NCI-H2081 treated with DMSO at 0.1 percent for 48 hours (cell line): ENCODE measurements around the gene ITGBL1.

ENCODE experiments used
- DNase-seq: peaks from one replicate; lab custom pipeline; 2025; lab: John Stamatoyannopoulos, UW

ITGBL1 gene

DNA sequence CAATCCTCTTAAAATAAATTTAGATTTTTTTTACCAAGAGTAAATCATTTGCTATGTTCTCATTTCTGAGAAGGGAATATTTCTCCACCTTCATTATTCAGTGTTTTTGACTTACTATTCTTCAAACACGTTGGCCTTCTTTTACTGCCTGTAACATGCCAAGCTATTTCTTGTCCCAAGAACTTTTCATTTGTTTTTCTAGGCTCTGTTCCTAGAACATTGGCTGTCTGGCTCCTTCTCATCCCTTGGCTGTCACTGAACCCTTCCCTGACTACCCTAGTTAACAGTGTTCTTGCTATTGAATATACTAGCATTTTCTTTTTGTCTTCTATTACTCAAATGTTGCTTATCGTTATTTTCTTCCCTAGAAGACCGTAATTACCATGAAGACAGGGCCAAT, 248.1 kb downstream of the ITGBL1 start:
- DNase-seq, result no peak

DNA sequence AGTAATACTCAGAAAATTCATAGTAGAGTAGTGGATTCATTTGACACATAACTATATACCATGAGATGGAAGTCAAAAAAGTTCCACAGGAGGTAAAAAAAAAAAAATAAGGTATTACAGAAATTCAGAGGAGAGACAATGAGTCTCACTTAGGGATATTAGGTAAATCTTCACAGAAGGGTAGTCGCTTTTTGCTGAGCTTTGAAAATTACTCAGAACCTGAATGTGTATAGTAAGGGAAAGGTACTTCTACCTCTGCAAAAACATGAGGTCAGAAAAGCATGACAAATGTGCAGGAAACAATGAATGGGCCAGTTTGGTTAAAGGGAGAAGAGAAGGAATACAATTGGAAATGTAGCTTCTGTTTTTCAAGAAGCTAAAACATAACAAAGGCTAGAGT, 250.6 kb downstream of the ITGBL1 start:
- no peak for DNase-seq

DNA sequence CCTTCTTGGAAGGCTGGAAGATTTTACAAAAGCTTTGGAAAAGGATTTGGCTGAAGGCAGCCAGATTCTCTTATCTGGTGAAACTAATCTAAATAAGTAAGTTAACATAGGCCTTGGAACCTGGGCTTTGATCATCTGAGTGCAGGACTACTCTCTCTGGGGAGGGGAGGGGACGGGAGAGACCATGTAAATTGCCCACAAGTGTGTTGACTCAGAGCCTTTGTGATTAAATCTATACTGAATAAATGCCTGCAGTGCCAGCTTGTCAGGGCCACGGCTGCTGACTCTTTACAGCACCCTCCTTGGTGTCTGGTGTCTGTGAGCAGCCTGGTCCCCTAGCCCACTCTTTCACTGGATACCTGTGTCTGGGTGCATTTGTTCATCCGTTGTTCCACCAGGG, 251.4 kb downstream of the ITGBL1 start:
- DNase-seq, result no peak

DNA sequence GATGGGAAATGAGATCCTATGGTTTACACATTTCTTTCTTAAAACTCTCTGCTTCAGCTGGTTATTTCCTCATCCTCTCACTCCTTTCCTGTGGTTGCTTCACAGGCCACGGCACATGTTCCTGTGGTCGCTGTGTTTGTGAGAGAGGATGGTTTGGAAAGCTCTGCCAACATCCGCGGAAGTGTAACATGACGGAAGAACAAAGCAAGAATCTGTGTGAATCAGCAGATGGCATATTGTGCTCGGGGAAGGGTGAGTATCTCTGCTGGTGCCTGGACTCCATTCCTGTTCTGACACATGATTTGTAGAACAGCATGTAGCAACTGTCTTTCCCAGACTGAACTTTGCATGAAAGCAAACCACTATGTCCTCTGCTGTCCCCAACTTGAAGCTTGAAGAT, 254.2 kb downstream of the ITGBL1 start:
- no peak for DNase-seq

DNA sequence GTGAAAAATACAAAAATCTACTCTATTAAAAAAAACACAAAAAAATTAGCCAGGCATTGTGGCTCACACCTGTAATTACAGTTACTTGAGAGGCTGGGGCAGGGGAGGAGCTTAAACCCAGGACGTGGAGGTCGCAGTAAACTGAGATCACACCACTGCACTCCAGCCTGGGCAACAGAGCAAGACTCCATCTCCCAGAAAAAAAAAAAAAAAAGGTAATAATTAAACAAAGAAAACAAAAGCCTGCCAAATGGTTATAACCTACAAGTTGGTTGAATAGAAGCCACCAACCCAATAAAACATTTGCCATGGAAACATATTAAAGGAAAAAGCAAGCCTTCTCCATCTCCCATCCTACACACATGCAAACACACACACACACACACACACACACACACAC, 255.2 kb downstream of the ITGBL1 start:
- DNase-seq, result no peak

DNA sequence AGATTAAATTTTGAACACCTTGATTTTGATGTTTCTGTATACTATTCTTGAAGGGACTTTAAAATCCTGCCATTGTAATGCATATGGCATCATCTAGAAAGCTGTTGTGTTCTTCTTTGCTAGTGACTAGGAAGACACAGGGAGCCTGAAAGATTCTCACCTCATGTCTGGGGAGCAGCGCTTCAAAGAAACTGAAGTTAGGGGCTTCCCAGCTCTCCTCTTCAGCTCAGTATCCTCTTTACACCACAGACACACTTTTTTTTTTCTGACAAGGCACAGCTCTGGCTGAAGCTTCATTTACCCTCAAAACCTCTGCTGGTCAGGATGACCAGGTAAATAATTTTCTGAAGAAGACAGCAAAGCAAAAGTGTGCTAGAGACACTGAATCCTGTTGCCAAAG, 255.6 kb downstream of the ITGBL1 start:
- no peak for DNase-seq

DNA sequence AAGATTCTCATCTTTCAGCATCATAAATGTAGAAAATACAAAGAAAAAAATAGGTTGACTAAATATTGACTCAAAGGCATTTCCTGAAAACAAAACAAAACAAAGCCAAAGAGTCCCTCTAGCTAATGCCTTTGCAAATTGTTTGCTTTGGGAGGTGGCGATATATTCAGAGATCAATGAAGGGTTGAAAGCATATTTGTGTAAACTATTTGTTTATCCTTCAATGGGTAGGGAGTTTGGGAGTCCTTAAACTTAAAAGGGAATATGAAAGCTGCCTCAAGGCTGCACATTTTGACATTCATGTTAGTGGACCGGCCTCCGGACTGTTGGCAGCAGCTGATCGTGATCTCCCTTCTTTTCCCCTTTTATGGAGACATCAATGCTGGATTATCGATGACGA, 257.5 kb downstream of the ITGBL1 start:
- peak; percentile 17 for DNase-seq

DNA sequence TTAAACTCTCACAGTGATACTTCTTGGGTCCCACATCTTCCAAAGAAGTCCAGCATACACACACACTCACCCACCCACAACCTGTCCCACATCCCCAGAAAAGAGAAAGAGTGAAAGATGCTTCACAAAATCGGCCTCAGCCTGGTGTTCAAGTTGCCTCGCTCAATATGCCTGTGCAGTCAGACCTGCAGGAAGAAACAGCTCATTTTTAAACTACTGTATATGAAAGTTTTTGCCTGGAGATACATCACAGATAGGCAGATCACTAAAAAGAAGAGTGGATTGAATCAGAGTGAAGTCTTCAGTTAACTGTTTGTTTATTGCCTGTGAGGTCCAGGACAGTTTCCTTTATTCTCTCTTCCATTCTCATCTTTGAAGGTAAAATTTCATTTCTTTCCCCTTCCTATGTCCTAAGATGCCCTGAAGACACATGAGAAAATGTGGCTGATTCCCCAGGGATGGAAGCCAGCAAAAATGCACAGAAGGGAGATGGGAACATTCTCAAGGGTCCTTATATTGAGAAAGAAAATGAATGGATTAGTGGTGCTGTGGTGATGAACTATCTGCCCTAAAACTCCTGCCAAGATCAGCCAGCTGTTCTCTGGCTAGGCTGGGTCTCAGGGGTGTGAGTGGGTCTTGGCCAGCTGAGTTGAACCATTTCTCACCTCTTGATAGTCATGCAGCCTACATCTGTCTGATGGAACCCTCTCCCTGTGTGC, 259.0 kb downstream of the ITGBL1 start:
- DNase-seq, result no peak

DNA sequence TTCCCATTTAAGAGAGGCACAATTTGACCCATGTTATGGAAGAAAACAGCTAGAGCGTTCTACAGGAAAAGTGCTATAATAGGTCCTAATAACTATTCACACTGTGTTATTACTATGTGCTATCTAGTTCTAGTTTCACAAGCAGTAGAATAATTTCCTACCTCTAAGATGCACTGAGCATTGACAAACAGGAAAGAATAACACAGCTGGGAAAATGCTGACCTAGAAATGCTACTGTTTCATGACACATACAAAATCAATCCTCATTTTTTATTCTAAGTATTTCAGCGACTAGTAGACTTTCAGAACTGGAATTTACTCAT, 259.5 kb downstream of the ITGBL1 start:
- DNase-seq, result no peak

DNA sequence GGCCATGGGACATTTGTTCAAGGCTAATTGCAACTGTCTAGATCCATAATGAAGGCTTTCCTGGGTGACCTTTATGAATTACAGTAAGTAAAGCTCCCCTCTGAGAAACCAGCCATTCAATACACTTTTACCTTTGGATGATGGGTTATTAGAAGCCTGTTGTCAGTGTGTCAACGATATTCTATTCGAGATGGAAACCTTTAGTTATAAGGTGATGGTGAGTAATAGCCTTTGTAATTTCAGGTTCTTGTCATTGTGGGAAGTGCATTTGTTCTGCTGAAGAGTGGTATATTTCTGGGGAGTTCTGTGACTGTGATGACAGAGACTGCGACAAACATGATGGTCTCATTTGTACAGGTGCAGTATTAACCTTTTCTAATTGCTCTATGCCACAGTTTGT, 261.7 kb downstream of the ITGBL1 start:
- DNase-seq, result peak; percentile 36

DNA sequence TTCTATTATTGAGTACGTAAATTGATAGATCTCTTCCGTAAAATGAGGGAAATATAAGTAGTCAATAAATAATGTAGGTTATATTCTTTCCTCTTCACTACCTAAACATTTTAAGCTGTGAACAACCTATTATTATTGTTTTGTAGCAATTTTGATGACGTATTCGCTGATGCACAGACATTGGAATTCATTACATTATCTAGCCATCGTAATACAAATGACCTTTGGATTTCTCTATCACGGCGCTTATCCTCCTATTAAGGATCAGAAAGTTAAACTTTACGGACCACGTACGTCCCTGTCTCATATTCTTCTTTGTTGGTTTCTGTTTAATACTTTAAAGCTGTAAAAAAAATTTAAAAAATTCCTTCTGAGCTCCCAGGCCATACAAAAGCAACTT, 264.9 kb downstream of the ITGBL1 start:
- no peak for DNase-seq

DNA sequence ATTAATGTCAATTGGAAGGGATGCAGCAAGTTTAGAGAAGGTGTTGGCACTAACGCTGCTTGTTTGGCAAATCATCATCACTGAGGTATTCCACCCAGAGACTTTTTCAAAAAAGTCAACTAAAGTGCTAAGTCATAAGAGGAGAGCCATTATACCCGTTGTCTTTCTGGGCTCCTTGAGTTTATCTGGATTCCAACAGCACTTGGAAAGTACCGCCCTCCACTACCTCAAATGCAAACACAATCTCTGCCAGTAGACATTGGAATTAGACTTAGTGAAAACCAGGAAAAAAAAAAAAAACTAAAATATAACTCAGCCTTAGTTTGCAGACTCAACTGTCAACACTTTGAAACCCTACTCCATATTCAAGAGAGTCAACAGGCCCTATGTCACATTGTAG, 266.0 kb downstream of the ITGBL1 start:
- DNase-seq, result no peak

DNA sequence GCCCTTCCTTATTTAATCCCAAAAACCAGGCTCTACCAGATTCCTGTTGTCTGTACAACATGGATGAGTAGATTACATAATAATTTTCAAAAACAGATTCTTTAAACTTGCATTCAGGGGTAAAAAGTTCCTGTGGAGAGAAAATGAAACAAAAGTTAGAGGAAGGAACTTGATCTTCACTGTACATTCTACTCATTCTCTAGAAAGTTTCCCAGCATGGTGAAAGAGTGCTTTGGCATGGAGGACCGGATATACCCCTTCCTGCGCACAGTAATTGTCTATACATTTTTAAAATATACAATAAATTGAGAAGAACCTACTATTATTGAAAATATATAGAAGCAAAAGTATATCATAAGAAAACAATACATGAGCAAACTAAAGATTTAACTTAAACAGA, 274.2 kb downstream of the ITGBL1 start:
- no peak for DNase-seq

DNA sequence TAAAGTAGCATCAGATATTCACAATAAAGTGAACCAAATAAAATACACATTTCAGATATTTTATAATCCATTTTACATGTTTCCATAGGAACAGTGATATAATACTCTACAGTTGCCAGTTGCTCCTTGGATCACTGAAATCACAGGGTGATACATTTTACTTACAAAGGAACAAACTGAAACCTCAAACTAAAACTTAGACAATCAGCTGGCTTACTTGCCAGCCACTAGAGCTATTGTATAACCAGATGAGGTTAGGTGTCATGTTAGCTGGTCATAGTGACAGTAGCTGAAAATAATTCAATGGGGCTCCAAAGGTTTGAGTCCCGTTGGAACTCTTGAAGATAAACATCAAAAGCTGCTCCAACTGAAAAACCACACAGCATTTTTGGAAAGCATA, 274.6 kb downstream of the ITGBL1 start:
- DNase-seq, result no peak

DNA sequence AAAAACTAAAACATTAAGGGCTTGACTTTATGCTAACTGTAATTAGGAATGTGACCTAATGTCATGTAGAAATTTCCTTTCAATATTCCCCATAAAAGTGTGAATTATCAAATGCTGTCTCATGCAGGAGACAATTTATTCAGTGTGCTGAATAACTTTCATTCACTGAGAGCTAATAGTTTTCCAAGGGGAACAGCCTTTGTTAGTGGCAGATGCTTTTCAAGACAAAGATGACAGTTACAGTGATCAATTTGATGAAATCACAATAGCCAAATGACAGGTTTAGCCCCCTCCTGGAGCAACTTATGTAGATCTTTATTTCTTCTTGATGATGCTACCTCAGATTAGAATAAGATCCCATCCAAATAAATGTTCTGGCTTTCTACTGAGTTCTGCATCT, 275.5 kb downstream of the ITGBL1 start:
- DNase-seq, result no peak

DNA sequence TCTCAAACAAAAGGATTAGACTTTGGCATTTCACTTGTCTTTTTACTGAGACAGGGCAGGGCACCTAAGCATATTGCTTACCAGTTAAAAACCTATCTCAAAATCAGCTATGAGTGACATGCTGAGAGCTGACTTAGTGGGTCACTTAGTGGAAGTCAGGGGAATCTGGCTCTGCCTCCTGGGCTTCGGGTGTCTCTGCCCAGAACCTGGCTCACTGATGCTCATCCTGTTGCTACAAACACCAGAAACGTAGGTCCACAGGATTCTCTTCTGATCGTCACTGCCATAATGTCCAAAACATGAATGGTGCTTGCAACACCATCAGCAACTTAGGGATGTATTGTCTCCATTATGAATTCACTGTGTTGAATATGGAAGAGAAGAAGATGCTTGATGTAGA, 276.1 kb downstream of the ITGBL1 start:
- no peak for DNase-seq

DNA sequence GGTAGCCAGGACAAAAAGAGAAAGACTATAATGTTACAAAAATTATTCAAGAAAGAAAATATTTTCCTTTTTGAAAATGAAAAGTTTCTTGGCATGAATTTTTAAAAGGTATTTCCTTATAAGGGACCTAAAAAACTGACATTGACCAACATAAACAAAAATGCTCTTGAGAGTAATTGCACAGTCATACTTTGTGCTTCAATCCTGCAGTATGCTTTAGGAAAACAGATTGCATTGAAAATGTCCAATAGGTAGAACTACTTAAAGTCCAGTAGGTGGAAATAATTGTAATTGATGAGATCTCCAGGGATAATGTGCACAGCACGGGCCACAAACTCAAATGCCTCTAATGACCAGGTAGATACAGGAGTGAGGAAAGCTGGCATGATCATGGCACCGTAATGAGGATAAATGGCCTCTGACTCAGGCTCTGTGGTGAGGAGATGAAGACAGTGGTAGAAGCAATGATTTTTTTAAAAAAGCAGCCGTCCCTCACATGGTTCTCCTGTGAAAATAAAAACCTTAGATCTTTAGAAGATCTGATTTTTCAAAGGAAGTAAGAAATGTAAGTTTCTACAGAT, 278.0 kb downstream of the ITGBL1 start:
- peak; percentile 61 for DNase-seq

DNA sequence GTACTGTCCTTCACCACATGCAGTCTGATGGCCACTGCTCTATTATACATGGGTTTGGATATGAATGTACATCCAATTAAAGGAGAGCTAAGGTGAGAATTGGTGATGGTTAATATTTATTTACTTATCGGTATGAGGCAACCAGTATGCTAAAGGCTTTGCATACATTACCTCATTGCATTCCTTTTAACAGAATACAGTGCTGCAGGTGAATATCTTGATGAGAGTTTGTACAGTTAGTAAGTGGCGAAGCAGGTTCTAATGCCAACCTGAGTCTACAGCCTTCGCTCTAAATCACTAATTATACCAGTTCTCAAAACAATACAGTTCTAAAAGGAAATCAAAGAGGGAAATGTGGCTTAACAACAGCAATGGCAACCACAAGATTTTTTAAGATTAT, 284.1 kb downstream of the ITGBL1 start:
- no peak for DNase-seq

DNA sequence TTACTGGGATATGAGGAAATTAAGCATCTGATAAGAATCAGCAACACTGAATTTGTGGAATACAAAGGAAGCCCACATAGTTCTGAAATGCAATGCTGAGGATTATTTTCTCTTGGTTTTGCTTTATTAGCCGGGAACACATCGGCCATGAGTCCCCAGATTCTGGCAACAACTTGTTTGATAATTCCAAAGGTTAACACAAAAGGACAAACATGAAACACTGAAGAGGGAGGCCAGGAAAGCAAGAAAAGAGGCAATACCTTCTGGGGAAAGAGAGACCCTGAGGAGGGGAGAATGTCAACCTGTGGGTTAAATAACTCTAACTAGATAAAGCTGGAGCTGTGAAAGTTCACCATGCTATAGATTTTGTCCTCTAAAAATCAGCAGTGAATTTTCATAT, 285.9 kb downstream of the ITGBL1 start:
- no peak for DNase-seq

DNA sequence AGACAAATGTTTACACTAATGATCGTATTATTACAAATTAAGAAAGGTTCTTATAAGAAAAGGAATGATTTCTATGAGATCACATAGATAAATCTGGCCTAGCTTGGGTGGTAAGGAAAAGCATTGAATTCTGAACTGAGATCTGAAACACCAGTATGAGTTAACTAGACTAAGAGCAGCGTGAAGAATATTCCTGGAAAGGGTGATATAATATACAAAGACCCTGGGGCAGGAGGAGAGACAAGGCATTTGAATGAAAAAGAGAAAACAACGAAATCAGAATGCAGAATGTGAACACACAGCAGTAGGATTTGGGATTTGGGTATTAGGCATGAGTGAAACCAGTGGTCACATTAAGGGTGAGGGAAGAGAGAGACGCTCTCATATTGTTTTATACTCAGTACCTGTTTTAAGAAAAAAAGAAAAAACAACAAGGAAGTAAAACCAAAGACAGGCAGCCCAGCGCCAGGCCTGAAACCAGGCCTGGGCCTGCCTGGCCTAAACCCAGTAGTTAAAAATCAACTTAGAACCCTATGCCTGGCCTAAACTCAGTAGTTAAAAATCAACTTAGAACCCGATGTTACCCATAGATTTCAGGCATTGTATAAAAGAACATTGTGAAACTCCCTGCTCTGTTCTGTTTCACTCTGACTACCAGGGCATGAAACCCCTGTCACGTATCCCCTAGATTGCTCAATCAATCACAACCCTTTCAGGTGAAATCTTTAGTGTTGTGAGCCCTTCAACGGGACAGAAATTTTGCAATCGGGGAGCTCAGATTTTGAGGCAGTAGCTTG, 287.1 kb downstream of the ITGBL1 start:
- no peak for DNase-seq

DNA sequence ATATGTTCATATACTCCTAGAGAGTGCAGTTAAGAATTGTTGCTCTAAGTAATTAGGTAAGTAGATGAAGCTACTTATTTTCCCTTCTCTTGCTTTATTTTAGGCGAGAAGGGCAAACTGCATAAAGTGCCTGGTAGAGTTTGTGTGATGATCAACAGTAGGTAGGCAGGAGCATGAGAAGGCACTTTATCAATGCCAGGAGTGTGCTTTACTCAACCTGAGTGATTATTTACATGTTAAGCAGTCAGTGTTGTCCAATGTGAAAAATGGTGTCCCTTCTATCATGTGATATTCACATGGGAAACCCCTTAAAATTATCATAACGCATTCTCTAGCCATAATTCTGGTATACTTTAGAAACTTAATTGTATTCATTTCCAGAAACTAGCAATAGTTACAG, 294.0 kb downstream of the ITGBL1 start:
- no peak for DNase-seq

DNA sequence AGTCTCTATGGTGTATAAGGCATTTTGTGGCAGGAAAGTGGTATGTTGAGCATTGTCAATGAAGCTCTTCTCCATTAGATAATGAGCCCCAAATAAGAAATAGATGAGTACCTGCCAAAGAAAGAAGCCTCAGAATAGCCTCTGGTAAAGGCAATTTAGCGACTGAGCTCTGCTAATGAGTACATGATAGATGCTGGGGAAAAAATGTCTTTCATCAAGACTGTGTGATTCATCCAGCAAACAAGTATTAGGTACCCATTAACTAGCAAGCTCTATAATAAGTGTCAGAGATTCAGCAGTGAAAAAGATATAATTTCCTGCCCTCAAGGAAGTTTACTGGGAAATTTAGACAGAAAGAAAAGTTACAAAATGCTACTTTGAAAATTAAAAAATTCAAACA, 294.6 kb downstream of the ITGBL1 start:
- no peak for DNase-seq

DNA sequence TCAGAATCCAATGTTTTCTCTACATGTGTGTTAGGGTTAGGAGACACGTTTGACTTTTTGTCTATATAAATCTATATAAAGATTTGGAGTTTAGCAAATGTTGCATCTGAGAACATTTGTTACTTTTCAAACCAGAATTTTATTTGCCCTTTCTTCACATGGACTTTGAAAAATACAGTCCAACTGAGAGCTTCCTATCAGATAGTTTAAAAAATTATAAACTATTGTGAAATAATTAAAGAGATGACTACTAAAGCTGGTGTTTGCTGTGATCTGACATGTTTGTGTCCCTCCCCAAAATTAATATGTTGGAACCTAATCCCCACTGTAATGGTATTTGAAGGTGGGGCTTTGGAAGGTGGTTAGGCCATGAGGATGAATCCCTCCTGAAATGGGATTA, 297.1 kb downstream of the ITGBL1 start:
- DNase-seq, result no peak

DNA sequence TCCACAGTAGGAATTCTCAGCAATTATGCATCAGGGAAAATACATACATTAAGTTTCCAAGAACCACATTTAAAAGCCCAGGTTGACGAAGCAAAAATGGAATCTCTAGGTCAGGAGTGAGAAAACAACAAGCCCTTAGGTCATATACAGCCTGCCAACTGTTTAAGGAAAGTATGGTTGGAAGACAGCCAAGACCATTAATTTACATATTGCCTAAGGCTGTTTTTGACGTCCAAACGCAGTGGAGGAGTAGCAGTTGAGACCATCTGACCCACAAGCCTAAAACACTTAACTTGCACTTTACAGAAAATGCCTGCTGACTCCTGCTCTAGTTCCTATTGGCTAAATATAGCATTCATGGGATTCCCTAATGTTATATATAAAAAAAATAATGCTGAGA, 299.0 kb downstream of the ITGBL1 start:
- peak; percentile 42 for DNase-seq
